ENCODE data around the gene TMEM62. TPM values are rescaled to one million over a fixed set of nuclear protein-coding genes. Genes with fewer than 3 reads are reported as not detected.

TMEM62 gene
- total RNA-seq, result 10 to 100 TPM; 16.6 to 32.9 (median 21.0) TPM

- ATAC-seq (ENCODE audit: low FRiP score), result peak; percentile 75
- DNase-seq (ENCODE audit: low spot score), result peak; percentile 42
Observed at GRCh38 chr15:43133430-43134156, at the start of gene TMEM62. TSS of gene TMEM62 (plus strand) at chr15:43133586. CDS start at chr15:43133803, 217 bp downstream.

GRCh38 chr15:43085921-43086320 lies 47.5 kb upstream of the TMEM62 start:
- DNase-seq (ENCODE audit: low spot score) (no peak), ATAC-seq (ENCODE audit: low FRiP score) (no peak)
- no peak for TF ChIP-seq CTCF (IDR thresholded peaks at IDR 0.05)

More at GRCh38 chr15:43133430-43134156, at the start of gene TMEM62:
- TF ChIP-seq CTCF (IDR thresholded peaks at IDR 0.05), result no peak

- ATAC-seq (ENCODE audit: low FRiP score) (no peak), DNase-seq (ENCODE audit: low spot score) (no peak)
- TF ChIP-seq CTCF (IDR thresholded peaks at IDR 0.05), result no peak
Observed at GRCh38 chr15:43086551-43086950, 46.8 kb upstream of the TMEM62 start.

GRCh38 chr15:43091859-43092258 lies 41.5 kb upstream of the TMEM62 start:
- DNase-seq (ENCODE audit: low spot score) (no peak), ATAC-seq (ENCODE audit: low FRiP score) (no peak)
- no peak for TF ChIP-seq CTCF (IDR thresholded peaks at IDR 0.05)

GRCh38 chr15:43093026-43093425 lies 40.4 kb upstream of the TMEM62 start:
- TF ChIP-seq CTCF (IDR thresholded peaks at IDR 0.05), result no peak
- ATAC-seq (ENCODE audit: low FRiP score) (no peak), DNase-seq (ENCODE audit: low spot score) (no peak)

GRCh38 chr15:43094416-43095030 lies 38.9 kb upstream of the TMEM62 start:
- ATAC-seq (ENCODE audit: low FRiP score) (no peak), DNase-seq (ENCODE audit: low spot score) (no peak)
- TF ChIP-seq CTCF (IDR thresholded peaks at IDR 0.05), result no peak

- ATAC-seq (ENCODE audit: low FRiP score), result no peak
Observed at GRCh38 chr15:43095243-43095642, 38.1 kb upstream of the TMEM62 start.

More at GRCh38 chr15:43095243-43095642, 38.1 kb upstream of the TMEM62 start:
- no peak for DNase-seq (ENCODE audit: low spot score)
- TF ChIP-seq CTCF (IDR thresholded peaks at IDR 0.05), result no peak

All from omental fat pad (tissue), 4 donors.